A172 (cell line): ENCODE measurements around the gene PRKG2. TPM values are rescaled to one million over a fixed set of nuclear protein-coding genes. Genes with fewer than 3 reads are reported as not detected.

Experiments used
- DNase-seq: peaks from one replicate; pipeline ENCODE4 v3.0.0-alpha.2; 2015; ENCODE audit warnings: low spot score
- total RNA-seq: library from RNA; depleted of rRNA; stranded (reverse); fragments of >200 nt; shearing (Covaris generic); gene quantifications from 2 replicates; pipeline ENCODE4 v1.2.3, GENCODE V29; 2014; rRNA removed

The PRKG2 gene
- total RNA-seq, 1 experiment from 2014 or later: 0.05 TPM

DNA sequence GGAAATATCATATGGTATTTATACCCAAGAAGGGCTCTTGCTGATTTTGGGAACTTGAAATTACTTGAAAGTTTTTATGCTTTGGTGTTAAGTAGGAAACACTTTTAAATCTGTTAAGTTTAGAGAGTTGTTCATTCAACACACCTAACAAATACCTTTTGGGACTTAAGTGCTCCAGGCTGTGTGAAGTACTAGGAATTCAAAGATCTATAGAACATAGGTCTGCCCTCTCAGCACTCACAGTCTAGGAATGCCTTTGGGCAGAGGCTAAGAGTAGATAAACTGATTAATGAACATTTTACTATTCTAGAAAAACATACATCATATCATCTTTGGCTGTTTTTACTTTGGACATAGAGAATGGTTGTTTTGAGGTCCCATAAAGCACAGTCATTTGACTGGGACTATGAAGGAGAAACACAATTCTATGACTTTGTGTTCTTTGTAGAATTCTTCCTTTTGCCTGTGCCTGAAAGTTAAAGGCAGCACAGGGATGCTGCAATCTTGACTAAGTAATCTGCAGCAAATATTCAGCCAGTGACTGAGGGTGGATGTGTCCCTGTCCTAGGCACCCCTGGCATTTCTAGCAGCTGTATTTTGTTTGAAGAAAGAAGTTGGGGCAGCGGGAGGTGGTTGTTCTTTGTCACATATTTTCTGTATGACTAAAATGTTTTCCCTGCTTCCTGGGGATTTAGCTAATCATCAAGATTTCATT, 176.2 kb downstream of the PRKG2 start:
- no peak for DNase-seq

Other genes starting within 250 kb of the PRKG2 start
- gene BMP3, start 184.5 kb downstream of the PRKG2 start, total RNA-seq: not detected in 2 replicates